PC-3 (cell line): Measurements from ENCODE around the gene TLR8. TPM values are rescaled to one million over a fixed set of nuclear protein-coding genes. Genes with fewer than 3 reads are reported as not detected.

Source experiments
- ATAC-seq: fragments of 200-7000 bp; cut with Tn5 transposase; 2 replicates; pipeline ENCODE4 v1.9.1; 2020; ENCODE audit warnings: mild to moderate bottlenecking, moderate library complexity
- BruUV-seq: library from RNA; stranded (reverse); fragments of 400-500 nt; replicated peaks from 2 replicates; lab custom pipeline; 2021; lab: Mats Ljungman, UMichigan
- CTCF ChIA-PET: fragments of 300-600 bp; sonication (Branson Sonifier 250); formaldehyde crosslinking; loops from one replicate; lab custom pipeline; 2022; ENCODE audit warnings: antibody characterized with exemption; lab: Charles Lee
- POLR2A ChIA-PET: fragments of 300-600 bp; sonication (Branson Sonifier 250); formaldehyde crosslinking; loops from one replicate; lab custom pipeline; 2022; ENCODE audit warnings: antibody characterized with exemption; ENCODE audit not compliant: unreplicated experiment; lab: Charles Lee
- DNase-seq: peaks from one replicate; pipeline ENCODE4 v3.0.0-alpha.2; 2015
- H2AFZ ChIP-seq: fragments of 300-600 bp; sonication (generic); 2 replicates; pipeline ENCODE4 v1.6.0; 2016; ENCODE audit warnings: antibody characterized with exemption, low read length
- H3F3A ChIP-seq: fragments of 300-600 bp; sonication (generic); one replicate; pipeline ENCODE4 v1.6.0; 2017; ENCODE audit warnings: antibody characterized with exemption, low read length, control low read depth, mild to moderate bottlenecking; ENCODE audit not compliant: unreplicated experiment
- H3K27ac ChIP-seq: fragments of 300-600 bp; sonication (generic); 2 replicates; pipeline ENCODE4 v1.5.1; 2016; ENCODE audit warnings: mild to moderate bottlenecking, low read length
- H3K27me3 ChIP-seq: fragments of 300-600 bp; sonication (generic); 2 replicates; pipeline ENCODE4 v1.6.1; 2016; ENCODE audit warnings: low read length, mixed read lengths
- H3K36me3 ChIP-seq: fragments of 300-600 bp; sonication (generic); 2 replicates; pipeline ENCODE4 v1.6.1; 2016; ENCODE audit warnings: low read depth, mixed run types, low read length, mixed read lengths
- H3K4me1 ChIP-seq: fragments of 300-600 bp; sonication (generic); 2 replicates; pipeline ENCODE4 v1.5.1; 2016; ENCODE audit warnings: low read length; ENCODE audit not compliant: insufficient read depth
- H3K4me2 ChIP-seq: fragments of 300-600 bp; sonication (generic); 2 replicates; pipeline ENCODE4 v1.6.0; 2016; ENCODE audit warnings: low read length
- H3K4me3 ChIP-seq: fragments of 300-600 bp; sonication (generic); 2 replicates; pipeline ENCODE4 v1.5.1; 2016; ENCODE audit warnings: mild to moderate bottlenecking, low read length, mixed read lengths
- H3K79me2 ChIP-seq: fragments of 300-600 bp; sonication (generic); 2 replicates; pipeline ENCODE4 v1.6.1; 2017; ENCODE audit warnings: low read length, mixed read lengths
- H3K9ac ChIP-seq: fragments of 300-600 bp; sonication (generic); 2 replicates; pipeline ENCODE4 v1.6.0; 2016; ENCODE audit warnings: mild to moderate bottlenecking, low read length
- H3K9me2 ChIP-seq: fragments of 300-600 bp; sonication (generic); replicated peaks from 2 replicates; pipeline ENCODE4 v1.6.1; 2016; ENCODE audit warnings: mixed run types, low read length, mixed read lengths
- H3K9me3 ChIP-seq: fragments of 300-600 bp; sonication (generic); 2 replicates; pipeline ENCODE4 v1.6.1; 2016; ENCODE audit warnings: low read length, mixed read lengths
- H4K20me1 ChIP-seq: fragments of 300-600 bp; sonication (generic); 2 replicates; pipeline ENCODE4 v1.6.1; 2016; ENCODE audit warnings: low read length, mixed read lengths
- EZH2 ChIP-seq: fragments of 300-600 bp; sonication (generic); IDR thresholded peaks from one replicate; pipeline ENCODE4 v1.6.1; 2017; ENCODE audit warnings: antibody characterized with exemption, mild to moderate bottlenecking, low read length; ENCODE audit not compliant: unreplicated experiment
- EZH2phosphoT487 ChIP-seq: fragments of 300-600 bp; sonication (generic); IDR thresholded peaks from 2 replicates; pipeline ENCODE4 v1.6.1; 2018; ENCODE audit warnings: mild to moderate bottlenecking, antibody characterized with exemption, low read length, borderline replicate concordance
- intact Hi-C: fragments of 100-400 bp; cut with micrococcal nuclease; formaldehyde crosslinking; loops from 2 replicates; pipeline ENCODE4 v1.9.0; 2023
- total RNA-seq: library from RNA; depleted of rRNA; stranded (reverse); fragments of >200 nt; gene quantifications from 2 replicates; pipeline ENCODE4 v1.2.3, GENCODE V29; 2014
- TF ChIP-seq, protein P1 (sequence below): fragments of 300-600 bp; sonication (generic); conservative IDR thresholded peaks from 2 replicates; pipeline ENCODE4 v1.5.1; 2017; ENCODE audit warnings: antibody characterized with exemption, low read depth, mild to moderate bottlenecking, low read length

The TLR8 gene
- total RNA-seq, 1 experiment from 2014 or later, result not detected

DNA sequence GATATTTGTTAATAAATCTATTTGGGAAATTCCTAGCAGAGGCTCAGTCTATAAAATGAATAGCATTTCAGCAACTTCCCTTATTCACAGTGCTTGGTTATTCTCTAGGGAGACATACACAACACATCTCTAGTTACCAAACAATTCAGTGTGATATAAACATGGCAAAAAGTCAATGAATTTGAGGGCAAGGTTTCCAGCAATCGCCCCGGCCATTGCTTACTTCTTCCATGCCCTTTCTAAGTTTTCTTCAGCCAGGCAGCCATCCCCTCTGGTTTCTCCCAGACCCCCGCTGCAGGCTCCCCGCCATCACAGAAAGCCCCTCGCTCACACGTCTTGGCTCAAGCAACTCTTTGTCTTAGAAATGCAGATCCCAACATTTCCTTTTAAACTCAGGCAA lies 35.2 kb upstream of the TLR8 start:
- H4K20me1 ChIP-seq, result no peaks in the 10 kb centered on the region
- H3K4me2 ChIP-seq, result no peak overlapping the region
- DNase-seq (no peak), ATAC-seq (no peak)
- BruUV-seq, result no TSS peak
- H3K9ac ChIP-seq, result no peak overlapping the region
- ChIA-PET POLR2A (interaction anchor here (0.7 kb wide), 1 partner anchor 746 kb away, joined by 5 read pairs; no protein-coding TSS in a partner anchor), CTCF (no interaction called here)
- no peaks in the 10 kb centered on the region for H3K9me3 ChIP-seq
- no peak overlapping the region for H2AFZ ChIP-seq
- no peaks in the 10 kb centered on the region for H3K27me3 ChIP-seq
- no peaks in the 10 kb centered on the region for H3K79me2 ChIP-seq
- H3K27ac ChIP-seq, result no peak overlapping the region
- no peaks in the 10 kb centered on the region for H3K4me1 ChIP-seq
- no peak overlapping the region for H3K4me3 ChIP-seq
- no peaks in the 10 kb centered on the region for H3K36me3 ChIP-seq
- TF ChIP-seq, protein P1, sequence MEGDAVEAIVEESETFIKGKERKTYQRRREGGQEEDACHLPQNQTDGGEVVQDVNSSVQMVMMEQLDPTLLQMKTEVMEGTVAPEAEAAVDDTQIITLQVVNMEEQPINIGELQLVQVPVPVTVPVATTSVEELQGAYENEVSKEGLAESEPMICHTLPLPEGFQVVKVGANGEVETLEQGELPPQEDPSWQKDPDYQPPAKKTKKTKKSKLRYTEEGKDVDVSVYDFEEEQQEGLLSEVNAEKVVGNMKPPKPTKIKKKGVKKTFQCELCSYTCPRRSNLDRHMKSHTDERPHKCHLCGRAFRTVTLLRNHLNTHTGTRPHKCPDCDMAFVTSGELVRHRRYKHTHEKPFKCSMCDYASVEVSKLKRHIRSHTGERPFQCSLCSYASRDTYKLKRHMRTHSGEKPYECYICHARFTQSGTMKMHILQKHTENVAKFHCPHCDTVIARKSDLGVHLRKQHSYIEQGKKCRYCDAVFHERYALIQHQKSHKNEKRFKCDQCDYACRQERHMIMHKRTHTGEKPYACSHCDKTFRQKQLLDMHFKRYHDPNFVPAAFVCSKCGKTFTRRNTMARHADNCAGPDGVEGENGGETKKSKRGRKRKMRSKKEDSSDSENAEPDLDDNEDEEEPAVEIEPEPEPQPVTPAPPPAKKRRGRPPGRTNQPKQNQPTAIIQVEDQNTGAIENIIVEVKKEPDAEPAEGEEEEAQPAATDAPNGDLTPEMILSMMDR, result no peak
- TF ChIP-seq EZH2phosphoT487, result no peak
- TF ChIP-seq EZH2, result no peak
- H3F3A ChIP-seq, result no peaks in the 10 kb centered on the region
- intact Hi-C loops, result no loop called here
- no peaks in the 10 kb centered on the region for H3K9me2 ChIP-seq

DNA sequence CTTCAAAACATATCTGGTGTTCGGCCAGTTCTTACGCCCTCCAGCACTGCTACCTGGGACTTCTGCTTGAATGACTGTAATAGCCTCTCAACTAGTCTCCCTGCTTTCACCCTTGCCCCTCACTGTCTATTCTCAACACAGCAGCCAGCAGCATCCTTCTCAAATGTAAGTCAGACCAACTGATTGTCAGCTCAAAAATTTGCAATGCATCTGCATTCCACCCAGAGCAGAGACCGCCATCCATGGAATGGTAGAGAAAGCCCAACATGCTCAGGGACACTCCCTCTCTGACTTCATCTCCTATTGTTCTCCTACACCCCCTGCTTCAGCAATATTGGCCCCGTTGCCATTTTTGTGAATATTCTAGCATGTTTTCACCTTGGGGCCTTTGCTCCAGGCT lies 33.7 kb upstream of the TLR8 start:
- POLR2A ChIA-PET, result no interaction called here
- no TSS peak for BruUV-seq

DNA sequence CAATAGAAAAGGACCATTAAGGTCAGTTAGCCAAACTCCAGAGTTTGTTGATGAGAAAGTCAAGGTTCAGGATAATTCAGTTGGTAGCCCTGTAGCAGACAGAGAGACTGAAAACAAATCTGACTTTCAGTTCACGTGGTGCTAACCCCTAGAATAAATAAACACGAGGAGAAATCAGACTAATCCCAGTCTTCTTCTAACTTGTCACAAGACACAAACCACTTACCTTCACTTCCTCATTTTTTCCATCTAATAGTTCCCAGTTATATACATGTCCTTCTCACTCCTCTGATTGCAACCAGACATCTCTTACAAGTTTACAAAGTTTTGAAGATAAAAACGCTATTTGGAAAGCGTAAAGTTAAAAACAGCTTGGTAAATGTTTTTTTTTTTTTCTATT lies 31.8 kb upstream of the TLR8 start:
- Histone ChIP-seq H3K4me2 (no peak overlapping the region), H2AFZ (no peak overlapping the region), H3K9me3 (no peaks in the 10 kb centered on the region), H3K9me2 (no peaks in the 10 kb centered on the region), H3K27me3 (no peaks in the 10 kb centered on the region), H3K4me1 (no peaks in the 10 kb centered on the region), H3K36me3 (no peaks in the 10 kb centered on the region), H3K4me3 (no peak overlapping the region), H3F3A (no peaks in the 10 kb centered on the region), H3K79me2 (no peaks in the 10 kb centered on the region), H3K27ac (no peak overlapping the region), H4K20me1 (no peaks in the 10 kb centered on the region), H3K9ac (no peak overlapping the region)
- intact Hi-C loops, result no loop called here
- TF ChIP-seq, protein P1, result no peak
- no peak for TF ChIP-seq EZH2
- no peak for TF ChIP-seq EZH2phosphoT487
- DNase-seq (no peak), ATAC-seq (no peak)
- CTCF ChIA-PET, result interaction anchor here (0.7 kb wide), 1 partner anchor 26 kb away, joined by 3 read pairs; no protein-coding TSS in a partner anchor
- BruUV-seq, result no TSS peak
- POLR2A ChIA-PET, result no interaction called here

More for the DNA sequence above, 33.7 kb upstream of the TLR8 start:
- H3K4me2 ChIP-seq, result no peak overlapping the region
- TF ChIP-seq EZH2phosphoT487, result no peak
- TF ChIP-seq, protein P1, result no peak
- TF ChIP-seq EZH2, result no peak
- H4K20me1 ChIP-seq, result no peaks in the 10 kb centered on the region
- no peak for ATAC-seq
- H3K79me2 ChIP-seq, result no peaks in the 10 kb centered on the region
- H2AFZ ChIP-seq, result no peak overlapping the region
- H3K4me3 ChIP-seq, result no peak overlapping the region
- H3K9me2 ChIP-seq, result no peaks in the 10 kb centered on the region
- CTCF ChIA-PET, result no interaction called here
- intact Hi-C loops, result no loop called here
- no peaks in the 10 kb centered on the region for H3K9me3 ChIP-seq
- H3K27ac ChIP-seq, result no peak overlapping the region
- no peaks in the 10 kb centered on the region for H3F3A ChIP-seq
- H3K27me3 ChIP-seq, result no peaks in the 10 kb centered on the region
- no peak for DNase-seq
- no peaks in the 10 kb centered on the region for H3K36me3 ChIP-seq
- H3K4me1 ChIP-seq, result no peaks in the 10 kb centered on the region
- no peak overlapping the region for H3K9ac ChIP-seq
